K562 (cell line): ENCODE data around the gene NCAPG2. TPM values are rescaled to one million over a fixed set of nuclear protein-coding genes. Genes with fewer than 3 reads are reported as not detected.

ENCODE experiments used
- ATAC-seq: fragments of 200-7000 bp; cut with Tn5 transposase; 3 replicates; pipeline ENCODE4 v1.9.1; 2020; ENCODE audit warnings: moderate library complexity
- BruUV-seq: library from RNA; stranded (reverse); fragments of 400-500 nt; replicated peaks from 2 replicates; lab custom pipeline; 2021; lab: Mats Ljungman, UMichigan
- CTCF ChIA-PET: fragments of 300-600 bp; formaldehyde crosslinking; extraction: SDS; loops from one replicate; lab custom pipeline; 2021; ENCODE audit warnings: low intra/inter-chr PET ratio; lab: Yijun Ruan, JAX
- POLR2A ChIA-PET: fragments of 300-600, 350-650 bp; sonication (Branson Sonifier 250); formaldehyde crosslinking; extraction: SDS; loops from one replicate; lab custom pipeline; 2021; ENCODE audit warnings: antibody characterized with exemption, inconsistent platforms; lab: Yijun Ruan, JAX
- DNase-seq, 4 experiments: peaks; one replicate each; pipeline versions ENCODE4 v3.0.0 to v3.0.0-alpha.2; 2011 to 2018; ENCODE audit warnings: low spot score in 3 of 4, mixed read lengths in 3 of 4; ENCODE audit errors: extremely low read depth in 1 of 4
- FAIRE-seq: peaks from 2 replicates; lab custom pipeline; 2011; peaks lifted over from hg19 to GRCh38; lab: Jason Lieb, UNC
- H2AFZ ChIP-seq: 2 replicates; pipeline ENCODE4 v1.6.0; 2011; ENCODE audit warnings: low read depth, low read length, control low read depth, inconsistent platforms
- H3K27ac ChIP-seq: fragments of 200-600 bp; 3 replicates; pipeline ENCODE4 v1.8.0; 2011; ENCODE audit warnings: low read depth, mild to moderate bottlenecking, control low read depth, inconsistent platforms, low read length, moderate library complexity, mixed read lengths; ENCODE audit errors: extremely low read depth
- H3K27me3 ChIP-seq, 2 experiments: fragments of 300-600 bp in 1 of 2; 2 replicates in 1 of 2; 3 replicates in 1 of 2; pipeline versions ENCODE4 v1.6.0 to v1.8.0; 2011; ENCODE audit warnings: inconsistent platforms in 2 of 2, low read length in 2 of 2, mild to moderate bottlenecking in 1 of 2, mixed read lengths in 1 of 2, moderate library complexity in 1 of 2; ENCODE audit not compliant: control insufficient read depth in 2 of 2, insufficient read depth in 2 of 2
- H3K36me3 ChIP-seq: fragments of 300-600 bp; 3 replicates; pipeline ENCODE4 v1.8.0; 2011; ENCODE audit warnings: mild to moderate bottlenecking, low read length, inconsistent platforms; ENCODE audit not compliant: control insufficient read depth, insufficient read depth
- H3K4me1 ChIP-seq, 2 experiments: fragments of 200-600 bp in 1 of 2; replicated peaks in 1 of 2; 2 replicates in 1 of 2; 3 replicates in 1 of 2; pipeline versions ENCODE4 v1.5.1 to v1.8.0; 2011; ENCODE audit warnings: inconsistent platforms in 2 of 2, low read length in 2 of 2, mild to moderate bottlenecking in 1 of 2, mixed read lengths in 1 of 2, moderate library complexity in 1 of 2; ENCODE audit not compliant: control insufficient read depth in 2 of 2, insufficient read depth in 2 of 2
- H3K4me2 ChIP-seq: 2 replicates; pipeline ENCODE4 v1.6.1; 2011; ENCODE audit warnings: low read length, control low read depth, inconsistent platforms, mixed read lengths; ENCODE audit not compliant: insufficient read depth
- H3K4me3 ChIP-seq: fragments of 200-600 bp; sonication (generic), shearing (Covaris generic); 2 replicates; pipeline ENCODE4 v1.5.1; 2016; ENCODE audit warnings: control low read depth, inconsistent platforms
- H3K79me2 ChIP-seq: fragments of 200-600 bp; 3 replicates; pipeline ENCODE4 v1.8.0; 2011; ENCODE audit warnings: low read length, inconsistent platforms; ENCODE audit not compliant: control insufficient read depth, insufficient read depth
- H3K9ac ChIP-seq, 2 experiments: 2 replicates each; pipeline versions ENCODE4 v1.6.0 to v1.6.1; 2011; ENCODE audit warnings: low read depth in 2 of 2, low read length in 2 of 2, control low read depth in 1 of 2, inconsistent platforms in 1 of 2, mild to moderate bottlenecking in 1 of 2, mixed read lengths in 1 of 2; ENCODE audit not compliant: insufficient read depth in 1 of 2
- H3K9me1 ChIP-seq: one replicate; pipeline ENCODE4 v1.6.0; 2011; ENCODE audit warnings: inconsistent platforms, mild to moderate bottlenecking, low read length, moderate library complexity; ENCODE audit not compliant: control insufficient read depth, insufficient read depth
- H3K9me3 ChIP-seq: replicated peaks from 2 replicates; pipeline ENCODE4 v1.5.1; 2011; ENCODE audit warnings: low read depth, low read length, inconsistent platforms; ENCODE audit not compliant: control insufficient read depth, insufficient read depth
- H4K20me1 ChIP-seq: replicated peaks from 2 replicates; pipeline ENCODE4 v1.6.1; 2011; ENCODE audit warnings: low read length, inconsistent platforms, mixed read lengths; ENCODE audit not compliant: control insufficient read depth, insufficient read depth
- CBX5 ChIP-seq: IDR thresholded peaks from 2 replicates; pipeline ENCODE4 v1.6.1; 2014; ENCODE audit warnings: low read depth, borderline replicate concordance
- CREB3 ChIP-seq: fragments of 450-650 bp; conservative IDR thresholded peaks from 2 replicates; pipeline ENCODE4 v1.6.1; 2016; ENCODE audit warnings: missing genetic modification characterization, low read depth, mild to moderate bottlenecking, missing compliant biosample characterization, moderate library complexity
- GTF3C2 ChIP-seq: IDR thresholded peaks from 3 replicates; pipeline ENCODE4 v1.6.1; 2011; ENCODE audit warnings: borderline replicate concordance, mild to moderate bottlenecking, moderate library complexity; ENCODE audit not compliant: insufficient read length; ENCODE audit errors: extremely low read depth
- IFI16 ChIP-seq: fragments of 250-450 bp; sonication (Bioruptor Pico); IDR thresholded peaks from 2 replicates; pipeline ENCODE4 v2.1.2; 2022; ENCODE audit warnings: mild to moderate bottlenecking, inconsistent platforms
- NCOR1 ChIP-seq: fragments of 450-650 bp; IDR thresholded peaks from 2 replicates; pipeline ENCODE4 v1.6.1; 2016; ENCODE audit warnings: mild to moderate bottlenecking, moderate library complexity
- SAFB ChIP-seq: fragments of 200-400 bp; formaldehyde crosslinking; IDR thresholded peaks from 2 replicates; pipeline ENCODE4 v1.6.1; 2017; ENCODE audit warnings: low read depth, low read length, borderline replicate concordance
- SMARCA4 ChIP-seq: fragments of 450-650 bp; IDR thresholded peaks from 2 replicates; pipeline ENCODE4 v1.6.1; 2016
- STAT5A ChIP-seq: IDR thresholded peaks from 2 replicates; pipeline ENCODE4 v1.6.1; 2012; ENCODE audit warnings: low read length, inconsistent platforms, borderline replicate concordance
- TEAD1 ChIP-seq, 2 experiments: fragments of 450-650 bp in 1 of 2; sonication (generic) in 1 of 2; formaldehyde crosslinking; IDR thresholded peaks; 2 replicates each; pipeline versions ENCODE4 v1.4.0 to v1.8.0; 2020 to 2022; ENCODE audit warnings: mild to moderate bottlenecking in 2 of 2, missing genetic modification reagents in 1 of 2
- YBX1 ChIP-seq: fragments of 450-650 bp; IDR thresholded peaks from 2 replicates; pipeline ENCODE4 v1.7.1; 2016; ENCODE audit warnings: mild to moderate bottlenecking
- ZNF436 ChIP-seq: fragments of 250-450, 450-650 bp; sonication (Bioruptor Pico); formaldehyde crosslinking; IDR thresholded peaks from 2 replicates; pipeline ENCODE4 v1.7.0; 2020; ENCODE audit warnings: mild to moderate bottlenecking
- ZNF583 ChIP-seq: fragments of 250-450 bp; sonication (Bioruptor Pico); IDR thresholded peaks from 2 replicates; pipeline ENCODE4 v1.4.0; 2020
- ZNF699 ChIP-seq: fragments of 250-450 bp; sonication (Bioruptor Pico); IDR thresholded peaks from 2 replicates; pipeline ENCODE4 v1.8.0; 2021; ENCODE audit warnings: mild to moderate bottlenecking, moderate library complexity; ENCODE audit not compliant: insufficient replicate concordance
- WGBS: fragments of 100-300 bp; shearing (Covaris generic); methylation state at CpG from one replicate; pipeline ENCODE4 v1.1.6; 2016; ENCODE audit warnings: low coverage, mixed read lengths; ENCODE audit not compliant: insufficient coverage; ENCODE audit errors: missing lambda C conversion rate; 5-methylcytosine and 5-hydroxymethylcytosine counted together
- in situ Hi-C: fragments of 300-500 bp; cut with MboI; formaldehyde crosslinking; loops from 4 replicates; pipeline ENCODE4 v1.15.0; 2018; ENCODE audit warnings: inconsistent platforms, mixed read lengths
- intact Hi-C: fragments of 100-400 bp; cut with micrococcal nuclease; formaldehyde crosslinking; loops from 2 replicates; pipeline ENCODE4 v1.14.2; 2022
- polyA plus RNA-seq, 8 experiments: library from polyadenylated mRNA; depleted of rRNA in 4 of 8; stranded (reverse) in 5 of 8; unstranded in 3 of 8; fragments of >200 nt; fragmentation: Nextera tagmentation in 2 of 8; fragmentation: Illumina TruSeq in 1 of 8; extraction: Ambion mirVana in 2 of 8; extraction: Trizol in 1 of 8; gene quantifications; 2 replicates each; pipeline versions ENCODE4 v1.2.1 to v1.2.3, GENCODE V29; 2011 to 2014; ENCODE audit warnings: inconsistent platforms in 1 of 8, missing spikeins in 1 of 8
- total RNA-seq, 7 experiments: library from RNA; depleted of rRNA in 6 of 7; stranded (reverse); fragments of >200 nt in 6 of 7; fragmentation: Illumina TruSeq in 2 of 7; extraction: Trizol in 2 of 7; gene quantifications; 2 replicates each; pipeline versions ENCODE4 v1.2.1 to v1.2.3, GENCODE V29; 2011 to 2021; ENCODE audit warnings: low replicate concordance in 1 of 7
- TF ChIP-seq, protein P1 (sequence below): sonication (generic); formaldehyde crosslinking; IDR thresholded peaks from 2 replicates; pipeline ENCODE4 v1.4.0; 2020; ENCODE audit warnings: mild to moderate bottlenecking, missing genetic modification reagents
- TF ChIP-seq, protein P2 (sequence below): sonication (generic); formaldehyde crosslinking; IDR thresholded peaks from 2 replicates; pipeline ENCODE4 v1.8.0; 2022; ENCODE audit warnings: mild to moderate bottlenecking, missing genetic modification reagents

NCAPG2 gene
- total and polyA plus RNA-seq, 9 of the 15 experiments (the other 6 are each of a cell fraction or from before 2014, with no cell fraction given) = 21.5 to 127 (median 86.1) TPM

DNA sequence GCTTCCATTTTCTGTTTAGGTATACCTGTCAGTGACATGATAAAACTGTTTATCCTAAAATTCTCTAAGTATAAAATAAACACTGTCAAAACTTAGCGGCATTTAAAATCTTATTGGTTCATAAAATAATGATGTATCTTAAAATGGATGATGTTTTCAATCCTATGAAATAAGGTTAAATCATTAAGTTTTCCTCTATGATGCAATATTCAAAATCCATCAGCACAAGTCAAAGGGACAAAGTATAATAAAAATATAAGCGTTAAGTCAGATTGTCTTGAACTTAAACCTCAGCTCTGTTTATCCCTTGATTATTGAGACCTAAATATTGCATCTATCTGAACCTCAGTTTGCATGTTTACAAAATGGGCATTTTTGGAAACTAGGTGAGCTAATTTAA is 46.6 kb upstream of the NCAPG2 start (continued):
- TF ChIP-seq GTF3C2 (no peak), YBX1 (no peak), ZNF699 (CRISPR knock-in tag) (no peak)

GRCh38 chr7:158750702-158751101 is 46.1 kb upstream of the NCAPG2 start:
- Histone ChIP-seq H3K9me1 (no peaks in the 10 kb centered on the region), H3K27ac (no peak overlapping the region), H3K4me2 (no peak overlapping the region), H3K9ac (no peak overlapping the region), H3K4me1 (no peaks in the 10 kb centered on the region; a peak in 2 of 5 replicates), H3K4me3 (no peak overlapping the region), H2AFZ (no peak overlapping the region), H4K20me1 (no peaks in the 10 kb centered on the region), H3K79me2 (no peaks in the 10 kb centered on the region), H3K9me3 (no peaks in the 10 kb centered on the region), H3K27me3 (no peaks in the 10 kb centered on the region), H3K36me3 (peaks cover 63% of the 10 kb centered on the region)
- CTCF ChIA-PET = no interaction called here
- no TSS peak for BruUV-seq
- POLR2A ChIA-PET = interaction anchor here (0.7 to 3.1 kb wide), 4 partner anchors 9 to 105 kb away, joined by 3 to 22 read pairs (median 4); no protein-coding TSS in a partner anchor
- DNase-seq = no peak
- WGBS = 93% methylated on average over 3 of the region's 3 CpGs
- in situ Hi-C loops (no loop called here), intact Hi-C loops (no loop called here)
- no peak for FAIRE-seq
- no peak for ATAC-seq
- TF ChIP-seq ZNF436 (CRISPR knock-in tag) = no peak
- TF ChIP-seq ZNF583 (CRISPR knock-in tag) = no peak
- TF ChIP-seq, protein P1, sequence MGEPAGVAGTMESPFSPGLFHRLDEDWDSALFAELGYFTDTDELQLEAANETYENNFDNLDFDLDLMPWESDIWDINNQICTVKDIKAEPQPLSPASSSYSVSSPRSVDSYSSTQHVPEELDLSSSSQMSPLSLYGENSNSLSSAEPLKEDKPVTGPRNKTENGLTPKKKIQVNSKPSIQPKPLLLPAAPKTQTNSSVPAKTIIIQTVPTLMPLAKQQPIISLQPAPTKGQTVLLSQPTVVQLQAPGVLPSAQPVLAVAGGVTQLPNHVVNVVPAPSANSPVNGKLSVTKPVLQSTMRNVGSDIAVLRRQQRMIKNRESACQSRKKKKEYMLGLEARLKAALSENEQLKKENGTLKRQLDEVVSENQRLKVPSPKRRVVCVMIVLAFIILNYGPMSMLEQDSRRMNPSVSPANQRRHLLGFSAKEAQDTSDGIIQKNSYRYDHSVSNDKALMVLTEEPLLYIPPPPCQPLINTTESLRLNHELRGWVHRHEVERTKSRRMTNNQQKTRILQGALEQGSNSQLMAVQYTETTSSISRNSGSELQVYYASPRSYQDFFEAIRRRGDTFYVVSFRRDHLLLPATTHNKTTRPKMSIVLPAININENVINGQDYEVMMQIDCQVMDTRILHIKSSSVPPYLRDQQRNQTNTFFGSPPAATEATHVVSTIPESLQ = no peak
- TF ChIP-seq NCOR1 = no peak
- TF ChIP-seq STAT5A = no peak
- no peak for TF ChIP-seq SMARCA4
- TF ChIP-seq TEAD1 (CRISPR knock-in tag; IDR thresholded peaks at IDR 0.05) = no peak
- TF ChIP-seq, protein P2, sequence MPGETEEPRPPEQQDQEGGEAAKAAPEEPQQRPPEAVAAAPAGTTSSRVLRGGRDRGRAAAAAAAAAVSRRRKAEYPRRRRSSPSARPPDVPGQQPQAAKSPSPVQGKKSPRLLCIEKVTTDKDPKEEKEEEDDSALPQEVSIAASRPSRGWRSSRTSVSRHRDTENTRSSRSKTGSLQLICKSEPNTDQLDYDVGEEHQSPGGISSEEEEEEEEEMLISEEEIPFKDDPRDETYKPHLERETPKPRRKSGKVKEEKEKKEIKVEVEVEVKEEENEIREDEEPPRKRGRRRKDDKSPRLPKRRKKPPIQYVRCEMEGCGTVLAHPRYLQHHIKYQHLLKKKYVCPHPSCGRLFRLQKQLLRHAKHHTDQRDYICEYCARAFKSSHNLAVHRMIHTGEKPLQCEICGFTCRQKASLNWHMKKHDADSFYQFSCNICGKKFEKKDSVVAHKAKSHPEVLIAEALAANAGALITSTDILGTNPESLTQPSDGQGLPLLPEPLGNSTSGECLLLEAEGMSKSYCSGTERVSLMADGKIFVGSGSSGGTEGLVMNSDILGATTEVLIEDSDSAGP (CRISPR knock-in tag) = no peak
- TF ChIP-seq IFI16 (CRISPR knock-in tag) = no peak
- TF ChIP-seq SAFB = no peak
- TF ChIP-seq CBX5 = no peak
- TF ChIP-seq CREB3 (tag) = no peak
